Activated CD8-positive, alpha-beta memory T cell treated with anti-CD3 and anti-CD28 coated beads, Interleukin-2, amount 50 U/mL, for 4 hours (primary cell): Measurements from ENCODE around the gene ZNF587B.
"Not testable (repeated sequence)": the region's sequence is repeated elsewhere in the genome, so short reads cannot be mapped to it uniquely, and the experiment has no call there.

Source experiments
- DNase-seq: peaks from one replicate; pipeline ENCODE4 v3.0.0-alpha.2; 2020

The ZNF587B gene

DNA sequence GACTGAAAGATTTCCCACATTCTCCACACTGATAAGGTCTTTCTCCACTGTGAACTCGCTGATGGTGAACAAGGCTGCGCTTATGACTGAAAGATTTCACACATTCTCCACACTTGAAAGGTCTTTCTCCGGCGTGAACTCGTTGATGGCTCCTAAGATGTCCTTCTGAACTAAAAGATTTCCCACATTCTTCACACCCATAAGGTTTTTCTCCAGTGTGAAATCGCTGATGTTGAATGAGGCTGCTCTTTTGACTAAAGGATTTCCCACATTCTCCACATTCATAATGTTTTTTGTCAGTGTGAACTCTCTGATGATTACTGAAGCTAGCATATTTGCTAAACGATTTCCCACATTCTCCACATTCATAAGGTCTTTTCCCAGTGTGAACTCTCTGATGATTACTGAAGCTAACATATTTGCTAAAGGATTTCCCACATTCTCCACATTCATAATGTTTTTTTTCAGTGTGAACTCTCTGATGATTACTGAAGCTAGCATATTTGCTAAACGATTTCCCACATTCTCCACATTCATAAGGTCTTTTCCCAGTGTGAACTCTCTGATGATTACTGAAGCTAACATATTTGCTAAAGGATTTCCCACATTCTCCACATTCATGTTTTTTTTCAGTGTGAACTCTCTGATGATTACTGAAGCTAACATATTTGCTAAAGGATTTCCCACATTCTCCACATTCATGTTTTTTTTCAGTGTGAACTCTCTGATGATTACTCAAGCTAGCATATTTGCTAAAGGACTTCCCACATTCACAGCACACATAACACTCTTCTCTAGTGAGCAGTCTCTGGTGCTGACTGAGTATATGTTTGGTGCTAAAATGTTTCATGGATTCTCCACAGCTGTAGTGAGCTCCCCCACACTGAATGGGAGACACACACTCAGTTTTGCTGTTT, 44.0 kb downstream of the ZNF587B start:
- not testable (repeated sequence) for DNase-seq

- no peak for DNase-seq
Observed at GRCh38 chr19:57886046-57886445, 55.9 kb downstream of the ZNF587B start.

DNA sequence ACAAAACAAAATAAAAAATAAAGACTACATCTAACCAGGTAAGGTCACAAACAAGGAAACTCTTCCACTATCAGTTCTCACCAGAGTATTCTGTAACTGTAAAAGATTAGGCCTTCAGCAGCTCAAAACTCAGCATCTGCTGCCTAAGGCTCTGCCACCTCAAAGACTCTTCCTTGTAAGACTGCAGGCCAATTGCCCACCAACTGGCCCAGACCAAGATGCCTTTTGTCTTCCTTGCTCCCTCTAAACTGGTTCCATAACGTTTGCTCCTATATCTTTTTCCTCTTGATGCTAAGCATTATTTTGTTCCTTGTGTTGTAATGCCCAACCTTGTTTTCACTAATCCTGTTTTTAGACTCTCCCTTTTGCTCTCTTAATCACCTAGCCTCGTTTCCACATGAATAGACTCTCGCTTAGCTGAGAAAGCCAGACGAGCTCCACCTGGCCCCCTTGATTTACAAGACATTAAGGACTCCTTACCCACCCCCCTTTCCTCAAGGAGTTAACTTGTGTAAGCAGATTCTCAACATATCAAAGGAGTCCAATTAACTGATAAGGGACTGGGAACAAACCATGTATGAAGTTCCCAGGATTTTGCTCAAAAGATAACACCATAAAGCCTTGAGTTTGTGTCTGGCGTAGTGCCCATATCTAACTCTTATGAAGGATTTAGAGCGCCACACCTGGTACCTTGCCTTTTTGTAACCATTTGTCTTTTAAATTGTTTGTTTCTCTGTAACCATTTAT, 57.3 kb downstream of the ZNF587B start:
- no peak for DNase-seq

DNA sequence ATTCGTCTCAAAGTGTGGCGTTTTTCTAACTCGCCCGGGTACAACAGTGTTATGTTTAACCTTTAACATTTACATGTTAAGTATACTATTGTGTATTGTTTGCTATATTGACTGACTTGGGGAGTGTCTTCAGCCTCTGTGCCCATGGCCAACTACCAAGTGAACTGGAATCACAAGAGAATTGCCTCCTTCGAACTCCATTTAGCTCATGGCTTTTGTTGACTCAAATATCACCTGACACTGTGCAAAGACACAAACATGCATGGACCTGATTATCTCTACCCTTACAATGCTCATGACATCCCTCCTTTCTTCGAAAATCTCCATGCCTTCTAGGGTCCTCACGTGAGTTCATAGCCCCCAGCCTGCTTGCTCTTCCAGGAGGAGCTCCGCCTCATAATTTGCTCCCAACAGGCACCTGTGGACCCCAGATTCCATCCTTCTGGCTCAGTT, 58.0 kb downstream of the ZNF587B start:
- DNase-seq, result no peak

- DNase-seq, result peak; percentile 77
Observed at GRCh38 chr19:57888560-57889231, 58.6 kb downstream of the ZNF587B start, which contains the start of gene ZNF814. Gene ZNF814, minus strand, starts transcription at chr19:57889037. Its CDS starts 235 bp downstream, at chr19:57888802.

- DNase-seq, result not testable (repeated sequence)
Observed at GRCh38 chr19:57890706-57891105, 60.6 kb downstream of the ZNF587B start.
